Measurements from ENCODE around the gene CYTH1. TPM values are rescaled to one million over a fixed set of nuclear protein-coding genes. Genes with fewer than 3 reads are reported as not detected.
"Not testable (repeated sequence)": the region's sequence is repeated elsewhere in the genome, so short reads cannot be mapped to it uniquely, and the experiment has no call there.

Gene CYTH1
- total and polyA plus RNA-seq, 10 donors: 66.9 to 169 (median 131) TPM

DNA sequence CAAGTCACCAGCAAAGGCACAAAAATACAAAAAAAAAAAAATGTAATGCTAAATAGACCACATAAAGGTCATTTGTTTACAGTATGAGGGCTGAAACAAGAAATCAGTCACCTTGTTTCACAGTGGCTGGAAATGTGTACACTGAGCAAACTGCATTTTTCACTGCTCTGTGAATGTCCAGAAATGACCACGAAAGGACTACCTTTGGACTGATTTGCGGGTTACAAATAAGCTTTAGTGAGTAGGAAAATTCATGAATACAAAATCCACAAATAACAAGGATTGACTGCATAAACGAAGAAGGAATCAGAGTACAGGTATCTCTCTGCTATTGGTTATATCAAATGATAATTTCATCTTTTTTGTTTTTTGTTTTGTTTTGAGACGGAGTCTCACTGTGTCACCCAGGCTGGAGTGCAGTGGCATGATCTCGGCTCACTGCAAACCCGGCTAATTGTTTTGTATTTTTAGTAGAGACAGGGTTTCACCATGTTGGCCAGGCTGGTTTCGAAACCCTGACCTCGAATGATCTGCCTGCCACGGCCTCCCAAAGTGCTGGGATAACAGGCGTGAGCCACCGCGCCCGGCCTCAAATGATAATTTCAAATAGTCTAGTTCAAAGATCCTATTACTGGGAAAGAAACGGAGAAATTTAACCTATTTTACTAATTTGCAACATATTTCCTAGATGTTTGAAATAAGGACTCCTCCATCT is 30.5 kb downstream of the CYTH1 start:
- H3K4me1 ChIP-seq: peaks cover 35 to 100% (median 91%) of the 10 kb centered on the region in 6 donors
- intact Hi-C loops (cut with DNase I; ENCODE audit: low total_unique reads): no loop called here
- TF ChIP-seq POLR2A (IDR thresholded peaks at IDR 0.05): no peak
- TF ChIP-seq POLR2AphosphoS5 (IDR thresholded peaks at IDR 0.05): no peak
- TF ChIP-seq, protein P1, sequence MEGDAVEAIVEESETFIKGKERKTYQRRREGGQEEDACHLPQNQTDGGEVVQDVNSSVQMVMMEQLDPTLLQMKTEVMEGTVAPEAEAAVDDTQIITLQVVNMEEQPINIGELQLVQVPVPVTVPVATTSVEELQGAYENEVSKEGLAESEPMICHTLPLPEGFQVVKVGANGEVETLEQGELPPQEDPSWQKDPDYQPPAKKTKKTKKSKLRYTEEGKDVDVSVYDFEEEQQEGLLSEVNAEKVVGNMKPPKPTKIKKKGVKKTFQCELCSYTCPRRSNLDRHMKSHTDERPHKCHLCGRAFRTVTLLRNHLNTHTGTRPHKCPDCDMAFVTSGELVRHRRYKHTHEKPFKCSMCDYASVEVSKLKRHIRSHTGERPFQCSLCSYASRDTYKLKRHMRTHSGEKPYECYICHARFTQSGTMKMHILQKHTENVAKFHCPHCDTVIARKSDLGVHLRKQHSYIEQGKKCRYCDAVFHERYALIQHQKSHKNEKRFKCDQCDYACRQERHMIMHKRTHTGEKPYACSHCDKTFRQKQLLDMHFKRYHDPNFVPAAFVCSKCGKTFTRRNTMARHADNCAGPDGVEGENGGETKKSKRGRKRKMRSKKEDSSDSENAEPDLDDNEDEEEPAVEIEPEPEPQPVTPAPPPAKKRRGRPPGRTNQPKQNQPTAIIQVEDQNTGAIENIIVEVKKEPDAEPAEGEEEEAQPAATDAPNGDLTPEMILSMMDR (IDR thresholded peaks at IDR 0.05 in 8 of 11, conservative IDR thresholded peaks at IDR 0.05 in 3 of 11): no peak
- DNase-seq: no peak
- H3K36me3 ChIP-seq: no peaks in the 10 kb centered on the region
- H3K4me3 ChIP-seq: no peak overlapping the region
- H3K27me3 ChIP-seq (replicated peaks in 1 of 7): no peaks in the 10 kb centered on the region
- peak overlapping the region in 6 of 8 donors; percentile 5 to 93 (median 58) for H3K27ac ChIP-seq
- 73 to 89% (median 78%) methylated on average over 14 of the region's 14 CpGs for WGBS, 5 donors
- H3K9me3 ChIP-seq: no peaks in the 10 kb centered on the region

- H3K27ac ChIP-seq: peak overlapping the region in 3 of 8 donors; percentile 86 to 93 (median 90)
- WGBS, 5 donors: 89 to 95% (median 93%) methylated on average over 5 of the region's 5 CpGs
- H3K36me3 ChIP-seq; H3K9me3 ChIP-seq; intact Hi-C loops (cut with DNase I; ENCODE audit: low total_unique reads); H3K27me3 ChIP-seq (replicated peaks in 1 of 7); DNase-seq; H3K4me3 ChIP-seq: not testable (repeated sequence)
- H3K4me1 ChIP-seq: peaks cover 39 to 100% (median 91%) of the 10 kb centered on the region in 6 donors
Observed at GRCh38 chr17:78751000-78751399, 31.1 kb downstream of the CYTH1 start.

- H3K9me3 ChIP-seq: no peaks in the 10 kb centered on the region
- no peaks in the 10 kb centered on the region for H3K27me3 ChIP-seq (replicated peaks in 1 of 7)
- H3K4me1 ChIP-seq: peaks cover 51 to 100% (median 93%) of the 10 kb centered on the region in 6 donors
- DNase-seq: peak; percentile 92
- peak overlapping the region; percentile 61 to 93 (median 88) for H3K27ac ChIP-seq
- intact Hi-C loops (cut with DNase I; ENCODE audit: low total_unique reads): loop anchor here (5.0 kb wide), 1 partner anchor 33 kb away; the partner anchor contains the start of gene CYTH1
- H3K4me3 ChIP-seq: peak overlapping the region in 4 of 8 donors; percentile 12 to 56 (median 18)
- peaks cover 0 to 6% (median 1%) of the 10 kb centered on the region in 6 donors for H3K36me3 ChIP-seq
- 37 to 55% (median 41%) methylated on average over 7 to 8 of the region's 8 CpGs for WGBS, 5 donors
- TF ChIP-seq POLR2A (IDR thresholded peaks at IDR 0.05): no peak
- peak in 2 of 3 donors; percentile 69 to 90 for TF ChIP-seq POLR2AphosphoS5 (IDR thresholded peaks at IDR 0.05)
- TF ChIP-seq, protein P1 (IDR thresholded peaks at IDR 0.05 in 8 of 11, conservative IDR thresholded peaks at IDR 0.05 in 3 of 11): peak in 2 of 11 experiments; percentile 14 to 15
Observed at GRCh38 chr17:78748730-78749317, 33.2 kb downstream of the CYTH1 start.

- Histone ChIP-seq H3K27me3 (replicated peaks in 1 of 7) (no peaks in the 10 kb centered on the region), H3K4me3 (peak overlapping the region in 4 of 8 donors; percentile 12 to 56 (median 18)), H3K27ac (peak overlapping the region; percentile 58 to 93 (median 88)), H3K4me1 (peaks cover 51 to 100% (median 92%) of the 10 kb centered on the region in 6 donors), H3K36me3 (peaks cover 0 to 12% (median 4%) of the 10 kb centered on the region in 6 donors), H3K9me3 (no peaks in the 10 kb centered on the region)
- DNase-seq: no peak
- TF ChIP-seq POLR2A (IDR thresholded peaks at IDR 0.05): no peak
- peak in 1 of 3 donors; percentile 40 for TF ChIP-seq POLR2AphosphoS5 (IDR thresholded peaks at IDR 0.05)
- intact Hi-C loops (cut with DNase I; ENCODE audit: low total_unique reads): loop anchor here (5.0 kb wide), 1 partner anchor 34 kb away; the partner anchor contains the start of gene CYTH1
- 19 to 34% (median 23%) methylated on average over 6 of the region's 6 CpGs for WGBS, 5 donors
Observed at GRCh38 chr17:78748048-78748729, 33.9 kb downstream of the CYTH1 start.

Measured in spleen (tissue), 11 donors.